ENCODE measurements around the gene MAD1L1. TPM values are rescaled to one million over a fixed set of nuclear protein-coding genes. Genes with fewer than 3 reads are reported as not detected.

The MAD1L1 gene
- total and polyA plus RNA-seq, 7 donors: 11.7 to 17.5 (median 15.6) TPM

DNA sequence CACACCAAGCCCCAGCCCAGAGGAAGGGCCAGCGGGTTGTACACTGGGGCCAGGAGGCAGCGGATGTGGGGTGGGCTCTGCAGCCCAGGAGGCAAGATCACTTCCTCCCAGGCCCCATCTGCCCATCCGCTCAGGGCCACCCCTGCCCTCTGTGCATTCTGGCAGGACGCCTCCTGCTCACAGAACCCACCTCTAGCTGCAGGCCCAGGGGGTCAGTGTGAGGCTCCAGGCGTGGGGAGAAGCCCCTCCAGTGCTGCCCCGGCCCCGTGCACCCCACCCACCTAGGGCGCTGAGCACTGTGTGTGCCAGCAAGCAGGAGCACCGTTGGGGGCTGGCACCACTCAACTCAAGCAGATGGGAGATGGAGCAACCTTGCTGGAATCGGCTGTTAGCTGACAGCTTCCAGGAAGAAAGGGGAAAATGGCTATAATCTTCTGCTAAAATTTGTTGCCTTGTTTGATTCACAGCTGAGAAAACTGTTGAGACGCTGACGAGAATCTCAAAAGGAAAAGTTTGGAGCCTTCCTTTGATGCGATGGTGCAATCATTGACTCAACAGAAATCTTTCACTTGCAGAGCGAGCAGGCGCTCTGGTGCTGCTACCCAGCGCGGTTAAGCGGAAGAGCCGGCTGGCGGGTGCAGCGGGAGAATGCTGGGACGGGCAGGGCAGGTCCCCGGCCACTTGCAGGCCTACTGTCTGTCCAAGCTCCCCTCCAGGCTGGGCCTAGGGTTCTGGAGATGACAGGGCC is 286.5 kb downstream of the MAD1L1 start:
- H3K9me3 ChIP-seq: no peaks in the 10 kb centered on the region
- intact Hi-C loops (cut with DNase I): no loop called here
- WGBS, 3 donors: 91 to 95% (median 93%) methylated on average over 22 to 23 of the region's 23 CpGs
- H3K27me3 ChIP-seq (ENCODE audit: insufficient read depth in 3 of 3, low read length in 2 of 3): no peaks in the 10 kb centered on the region
- no peak for ATAC-seq
- H3K4me1 ChIP-seq: peaks cover 10% of the 10 kb centered on the region
- TF ChIP-seq CTCF (IDR thresholded peaks at IDR 0.05): no peak
- H3K27ac ChIP-seq: no peak overlapping the region
- peak; percentile 4 to 28 for DNase-seq
- H3K36me3 ChIP-seq (ENCODE audit: insufficient read depth in 1 of 2, low read depth in 1 of 2): no peaks in the 10 kb centered on the region
- H3K4me3 ChIP-seq: no peak overlapping the region

- Histone ChIP-seq H3K9me3 (no peaks in the 10 kb centered on the region), H3K27me3 (ENCODE audit: insufficient read depth in 3 of 3, low read length in 2 of 3) (no peaks in the 10 kb centered on the region), H3K4me1 (peaks cover 3% of the 10 kb centered on the region), H3K36me3 (ENCODE audit: insufficient read depth in 1 of 2, low read depth in 1 of 2) (no peaks in the 10 kb centered on the region), H3K4me3 (no peak overlapping the region), H3K27ac (no peak overlapping the region)
- WGBS, 3 donors: 82 to 83% (median 83%) methylated on average over 14 of the region's 14 CpGs
- ATAC-seq (no peak), DNase-seq (peak; percentile 4 to 36)
- intact Hi-C loops (cut with DNase I): no loop called here
- TF ChIP-seq CTCF (IDR thresholded peaks at IDR 0.05): no peak
Observed at GRCh38 chr7:1945558-1945957, 287.2 kb downstream of the MAD1L1 start.

- no peak overlapping the region for H3K27ac ChIP-seq
- no peaks in the 10 kb centered on the region for H3K36me3 ChIP-seq (ENCODE audit: insufficient read depth in 1 of 2, low read depth in 1 of 2)
- intact Hi-C loops (cut with DNase I): no loop called here
- WGBS, 3 donors: 89 to 92% (median 90%) methylated on average over 21 of the region's 21 CpGs
- ATAC-seq: no peak
- H3K9me3 ChIP-seq: no peaks in the 10 kb centered on the region
- H3K4me3 ChIP-seq: no peak overlapping the region
- DNase-seq: peak; percentile 10 to 48
- TF ChIP-seq CTCF (IDR thresholded peaks at IDR 0.05): no peak
- H3K27me3 ChIP-seq (ENCODE audit: insufficient read depth in 3 of 3, low read length in 2 of 3): no peaks in the 10 kb centered on the region
- no peaks in the 10 kb centered on the region for H3K4me1 ChIP-seq
Observed at GRCh38 chr7:1944619-1945210, 288.0 kb downstream of the MAD1L1 start.

- H3K27ac ChIP-seq: no peak overlapping the region
- intact Hi-C loops (cut with DNase I): no loop called here
- no peak overlapping the region for H3K4me3 ChIP-seq
- no peak for ATAC-seq
- no peaks in the 10 kb centered on the region for H3K9me3 ChIP-seq
- peak; percentile 1 to 35 for DNase-seq
- H3K27me3 ChIP-seq (ENCODE audit: insufficient read depth in 3 of 3, low read length in 2 of 3): no peaks in the 10 kb centered on the region
- 73 to 79% (median 77%) methylated on average over 25 of the region's 25 CpGs for WGBS, 3 donors
- TF ChIP-seq CTCF (IDR thresholded peaks at IDR 0.05): no peak
- H3K36me3 ChIP-seq (ENCODE audit: insufficient read depth in 1 of 2, low read depth in 1 of 2): no peaks in the 10 kb centered on the region
- H3K4me1 ChIP-seq: no peaks in the 10 kb centered on the region
Observed at GRCh38 chr7:1943933-1944618, 288.7 kb downstream of the MAD1L1 start.
